Colon (tissue), 2 donors: ENCODE data around the gene PJA2.

Source experiments
- FAIRE-seq: peaks from 2 replicates; lab custom pipeline; 2012; peaks lifted over from hg19 to GRCh38; lab: Jason Lieb, UNC
- donor health status: control.
- donor health status: control.

The PJA2 gene

DNA sequence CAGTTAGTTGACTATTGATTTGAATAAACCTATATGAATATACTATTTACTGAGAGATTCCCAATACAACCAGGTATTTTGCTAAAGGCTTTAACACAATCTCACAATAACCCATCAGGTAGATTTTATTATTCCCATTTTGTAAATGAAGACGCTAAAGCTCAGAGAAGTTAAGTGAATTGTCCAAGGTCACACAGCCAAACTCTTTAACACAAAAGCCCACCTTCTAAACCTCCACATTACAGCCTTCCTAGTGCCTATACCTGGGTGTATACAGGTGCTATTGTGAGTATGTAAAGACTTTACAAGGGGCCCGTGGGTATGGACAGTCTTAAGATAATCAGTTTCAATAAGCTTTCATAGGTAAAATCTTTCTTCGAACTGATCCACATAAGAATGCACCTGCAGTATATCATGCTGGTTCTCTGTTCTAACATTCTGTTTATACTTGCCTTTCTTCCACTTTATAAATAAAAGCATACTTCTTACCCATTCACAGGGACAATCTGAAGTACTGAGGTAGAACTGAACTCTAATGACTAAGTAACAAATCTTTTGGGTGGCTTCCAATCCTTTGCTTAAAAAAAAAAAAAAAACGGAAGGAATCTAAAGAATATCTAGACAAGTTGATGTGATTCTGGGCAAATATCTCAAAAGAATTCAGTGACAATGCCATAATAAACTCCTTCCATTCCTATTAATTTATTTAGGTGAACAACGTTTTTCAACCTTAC, 59.1 kb downstream of the PJA2 start:
- FAIRE-seq: no peak

DNA sequence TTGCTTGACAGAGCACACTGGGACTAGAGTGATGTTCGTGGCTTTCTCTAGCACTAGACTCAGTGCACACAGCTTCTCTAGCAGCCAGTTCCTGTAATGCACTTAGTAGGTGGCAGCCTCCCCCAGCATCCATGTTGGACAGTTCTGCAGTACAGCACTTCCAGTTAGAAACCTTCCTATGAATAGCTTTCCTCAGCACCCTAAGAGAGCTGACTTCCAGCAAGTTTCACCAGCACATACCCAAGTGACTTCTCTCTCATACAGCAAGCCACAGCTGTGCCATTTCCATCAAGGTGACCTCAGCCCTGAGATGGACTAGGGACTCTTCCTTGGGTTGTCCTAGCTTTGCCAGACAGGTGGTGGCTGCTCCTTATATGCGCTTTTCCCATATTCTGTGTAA, 60.4 kb downstream of the PJA2 start:
- no peak for FAIRE-seq

DNA sequence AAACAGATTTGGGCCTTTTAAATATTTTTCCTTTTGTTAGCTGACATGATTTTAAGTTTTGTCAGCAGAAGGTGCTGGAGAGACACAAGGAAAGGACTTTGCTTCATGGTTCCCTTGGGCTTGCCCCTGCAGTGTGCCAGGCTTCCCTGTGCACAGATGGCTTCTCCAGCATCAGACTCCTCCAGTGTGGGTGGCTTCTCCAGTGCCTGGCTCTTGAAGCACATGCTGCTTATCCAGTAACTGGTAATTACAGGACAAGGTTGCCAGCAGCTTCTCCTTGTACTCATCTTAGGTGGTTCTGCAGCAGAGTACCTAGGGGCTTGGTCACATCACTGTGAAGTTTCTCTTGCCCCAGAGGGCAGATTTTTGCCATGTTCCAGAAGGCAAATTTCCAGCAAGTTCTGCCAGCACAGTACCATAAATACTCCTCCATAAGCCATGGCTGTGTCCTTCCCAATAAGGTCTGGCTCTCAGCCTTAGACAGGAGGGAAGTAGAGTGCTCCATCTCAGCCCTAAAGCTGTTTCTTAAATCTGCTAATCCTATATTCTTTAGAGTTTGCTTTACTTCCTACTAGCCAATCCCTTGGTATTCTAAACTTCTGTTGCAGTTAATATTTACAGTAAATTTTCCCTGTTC, 62.4 kb downstream of the PJA2 start:
- FAIRE-seq: no peak

DNA sequence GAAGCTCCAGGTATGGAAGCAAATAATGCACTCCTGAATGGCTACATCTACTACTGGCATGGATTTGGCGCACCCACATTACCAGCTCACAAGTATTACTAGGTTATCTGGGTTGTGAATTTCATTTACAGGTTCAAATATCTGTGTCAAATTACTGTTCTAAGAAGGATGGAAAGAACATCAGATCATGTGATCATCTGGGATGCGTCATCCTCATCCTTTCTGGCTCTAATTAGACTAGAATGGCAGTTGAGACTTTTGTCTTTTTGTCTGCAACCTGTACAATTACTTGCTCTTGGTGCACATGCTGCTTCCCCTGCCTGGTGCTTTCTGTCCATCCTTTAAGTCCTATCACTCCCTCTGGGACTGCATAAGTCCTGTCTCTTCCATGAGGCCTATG, 64.1 kb downstream of the PJA2 start:
- FAIRE-seq: no peak

DNA sequence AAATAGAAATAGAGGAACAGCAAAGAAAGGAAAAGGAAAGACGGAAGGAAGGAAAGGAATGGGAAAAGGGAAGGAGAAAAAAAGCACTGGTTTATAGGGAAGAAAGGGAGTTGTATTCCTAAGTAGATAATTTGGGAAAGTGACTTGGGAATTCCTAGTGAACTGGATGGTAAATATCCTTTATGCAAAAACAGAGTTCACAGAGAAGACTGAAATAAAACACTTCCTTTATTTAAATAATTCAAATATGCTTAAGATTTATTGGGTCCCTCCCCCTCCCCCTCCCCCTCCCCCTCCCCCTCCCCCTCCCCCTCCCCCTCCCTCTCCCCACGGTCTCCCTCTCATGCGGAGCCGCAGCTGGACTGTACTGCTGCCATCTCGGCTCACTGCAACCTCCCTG, 69.4 kb downstream of the PJA2 start:
- FAIRE-seq: no peak

DNA sequence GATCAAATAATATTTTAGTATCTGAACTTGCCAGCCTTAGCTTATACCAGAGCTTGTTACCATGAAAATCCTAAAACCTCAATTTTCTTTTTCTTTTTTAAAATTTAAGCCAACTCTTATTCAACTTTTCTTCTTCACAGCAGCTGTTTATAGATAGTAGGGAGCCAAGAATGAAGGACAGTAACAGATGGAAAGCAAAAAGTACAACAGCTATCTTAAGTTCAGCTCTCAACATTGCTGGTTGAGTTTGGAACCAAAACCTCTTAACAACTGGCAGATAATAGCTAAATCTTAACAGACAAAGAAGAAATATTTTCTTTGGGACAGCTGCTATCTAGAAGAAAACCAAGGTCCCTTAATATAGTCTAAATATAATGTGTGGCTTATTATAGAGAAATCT, 74.7 kb downstream of the PJA2 start:
- FAIRE-seq: no peak

DNA sequence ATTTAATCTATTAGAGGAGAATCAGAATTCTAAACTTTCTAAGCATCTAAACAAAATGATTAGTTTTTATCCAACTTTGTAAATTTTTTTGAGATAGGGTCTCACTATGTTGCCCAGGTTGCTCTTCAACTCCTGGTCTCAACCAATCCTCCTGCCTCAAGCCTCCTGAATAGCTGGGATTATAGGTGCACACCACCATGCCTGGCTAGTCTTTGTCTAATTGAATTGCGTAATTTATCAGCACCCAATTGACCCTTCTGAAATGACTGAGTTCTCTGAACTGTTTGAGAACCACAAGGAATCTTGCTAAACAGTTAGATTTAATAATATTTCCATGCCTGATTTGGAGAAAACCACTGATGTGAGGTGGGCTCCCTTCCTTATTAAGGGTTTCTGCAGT, 75.7 kb downstream of the PJA2 start:
- FAIRE-seq: no peak

DNA sequence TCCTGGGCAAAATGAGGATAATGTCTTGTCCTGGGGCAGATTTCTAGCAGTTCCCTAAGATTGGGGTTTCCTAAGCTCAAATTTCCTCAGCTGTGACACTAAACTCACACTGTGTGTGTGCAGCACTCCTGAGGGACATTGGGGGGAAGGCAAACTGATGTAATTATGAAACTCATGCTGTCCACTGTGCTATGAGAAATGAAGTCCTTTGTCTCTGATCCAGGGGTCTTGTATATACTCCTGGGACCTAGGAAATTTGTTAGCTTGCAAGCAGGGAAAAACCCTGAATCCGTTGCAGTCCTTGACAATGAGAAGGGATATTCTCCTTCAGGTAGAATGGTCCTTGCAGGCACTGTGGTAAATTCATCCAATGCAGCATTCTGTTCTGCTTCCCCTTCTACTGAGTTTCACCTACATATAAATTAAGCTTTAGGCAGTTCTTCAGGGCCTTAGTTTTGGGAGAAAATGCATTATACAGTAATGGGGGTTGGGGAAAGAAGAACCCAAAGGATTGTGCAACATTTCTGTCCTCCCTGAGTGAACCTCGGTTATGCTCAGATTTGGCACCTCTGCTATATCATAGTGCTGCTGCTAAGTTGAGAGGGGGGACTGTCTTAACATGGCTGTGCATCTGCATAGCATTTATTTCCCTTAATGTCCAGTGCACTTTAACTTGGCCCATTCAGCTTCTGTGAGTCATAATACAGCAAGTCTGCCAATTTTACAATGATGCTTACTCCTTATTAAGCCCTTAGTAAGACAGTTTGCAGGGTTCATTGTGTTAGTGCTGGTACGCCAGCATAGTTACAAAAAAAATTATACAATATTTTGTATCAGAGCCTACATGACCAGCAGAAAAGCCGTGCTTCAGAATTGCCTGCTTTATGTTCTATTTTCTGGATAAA, 80.2 kb downstream of the PJA2 start:
- no peak for FAIRE-seq

DNA sequence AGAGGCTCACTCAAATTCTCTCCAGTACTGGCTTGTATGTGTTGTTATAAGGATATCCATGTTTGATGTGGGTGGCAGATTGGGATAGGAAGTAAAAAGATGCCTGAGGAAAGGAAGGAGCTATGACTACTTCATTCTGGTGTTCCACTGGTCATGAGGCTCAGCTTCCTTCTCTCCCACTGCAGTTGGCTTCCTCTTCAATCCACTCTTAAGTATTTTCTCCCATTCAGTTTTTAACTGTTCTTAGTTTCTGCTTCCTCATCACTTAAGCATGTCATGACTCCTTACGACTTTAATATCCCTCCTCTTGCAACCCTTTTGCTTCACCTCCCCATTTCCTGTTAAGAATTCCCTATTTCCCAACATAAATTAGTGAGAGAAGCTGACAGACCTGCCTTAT, 81.1 kb downstream of the PJA2 start:
- no peak for FAIRE-seq

DNA sequence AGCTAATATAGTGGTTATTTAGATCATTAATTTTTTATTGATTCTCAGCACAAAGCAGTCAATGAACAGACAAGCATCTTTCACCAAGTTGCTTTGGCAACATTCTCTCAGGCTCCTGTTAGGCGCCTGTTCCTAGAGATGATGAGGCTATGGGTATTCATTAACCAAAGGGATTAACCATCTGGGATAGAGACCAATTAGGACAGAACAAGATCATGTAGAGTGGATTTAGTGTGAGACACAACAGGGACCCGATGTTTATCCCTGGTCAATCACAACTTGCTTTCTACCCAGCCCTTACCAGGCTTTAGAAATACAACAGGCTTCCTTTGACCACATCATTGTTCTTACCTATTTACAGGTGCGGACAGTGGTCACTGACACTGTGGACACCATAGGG, 82.2 kb downstream of the PJA2 start:
- FAIRE-seq: no peak

DNA sequence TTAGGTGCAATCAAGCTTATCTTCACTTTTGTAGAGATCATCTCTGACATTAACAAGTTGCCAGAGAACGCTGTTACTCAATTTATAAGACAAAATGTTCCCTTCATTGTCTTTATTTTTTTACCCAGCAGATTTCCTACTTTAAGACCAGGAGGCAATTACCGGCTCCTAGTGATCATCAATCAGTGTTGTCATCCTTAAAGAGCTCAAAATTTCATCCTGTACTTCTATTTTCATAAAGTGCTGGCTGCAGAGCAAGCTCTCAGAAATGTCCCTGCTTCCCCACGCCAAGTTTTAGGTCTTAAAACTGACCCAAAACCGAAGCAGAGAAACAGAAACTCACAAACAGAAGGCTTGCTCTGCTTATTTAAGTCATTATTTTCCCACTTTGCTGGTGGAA, 82.9 kb downstream of the PJA2 start:
- no peak for FAIRE-seq

DNA sequence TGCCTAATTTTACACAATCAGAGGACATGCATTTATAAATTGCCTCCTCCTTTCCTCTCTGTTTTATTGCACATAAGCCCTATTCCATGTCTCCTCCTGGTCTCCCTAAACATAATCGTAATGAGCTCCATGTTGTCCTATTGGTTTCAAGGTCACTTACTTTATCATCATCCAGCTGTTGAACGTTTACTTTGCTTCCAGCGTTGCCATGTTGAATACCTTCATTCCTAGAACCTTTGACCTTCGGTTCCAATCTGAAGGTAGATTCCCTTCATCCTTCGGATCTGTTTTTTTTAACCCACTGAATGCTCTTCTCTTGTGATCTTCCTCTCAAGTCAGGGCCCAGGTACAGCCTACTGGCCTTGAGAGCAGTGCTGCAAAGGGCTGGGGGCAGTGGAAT, 84.3 kb downstream of the PJA2 start:
- FAIRE-seq: no peak

DNA sequence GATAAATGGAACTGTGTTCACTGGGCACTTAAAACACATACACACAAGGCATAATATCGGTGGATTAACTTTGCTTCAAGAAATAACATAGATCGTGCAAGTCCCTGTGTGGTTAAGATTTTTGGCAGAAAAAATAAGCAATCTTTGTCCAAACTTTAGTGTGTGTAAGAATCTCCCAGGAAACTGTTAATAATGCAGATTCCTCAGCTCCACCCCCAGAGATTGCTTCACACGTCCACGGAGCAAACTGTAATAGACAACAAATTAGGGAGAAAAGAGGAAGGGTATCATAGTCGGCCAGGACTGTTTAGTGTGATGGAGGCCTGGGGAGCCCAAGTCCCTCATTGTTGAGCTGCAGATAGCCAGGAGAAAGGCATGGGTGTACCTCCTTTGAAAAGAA, 84.8 kb downstream of the PJA2 start:
- no peak for FAIRE-seq

DNA sequence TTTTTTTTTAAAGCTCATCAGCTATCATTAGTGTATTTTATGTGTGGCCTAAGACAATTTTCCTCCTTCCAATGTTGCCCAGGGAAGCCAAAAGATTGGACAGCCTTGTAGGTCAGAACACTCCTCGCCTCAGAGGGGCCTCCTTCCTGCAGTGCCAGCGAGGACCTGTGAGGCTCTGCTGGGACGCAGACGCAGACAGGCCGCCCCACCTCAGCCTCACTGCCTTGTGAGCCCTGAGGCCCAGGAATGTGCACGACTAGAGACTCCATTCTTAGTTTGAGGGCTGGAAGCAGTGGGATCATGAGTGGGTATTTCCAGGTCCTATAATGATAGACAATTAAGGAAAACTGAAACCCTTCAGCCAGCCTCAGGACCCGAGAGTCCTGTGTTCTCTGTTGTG, 85.4 kb downstream of the PJA2 start:
- FAIRE-seq: no peak

DNA sequence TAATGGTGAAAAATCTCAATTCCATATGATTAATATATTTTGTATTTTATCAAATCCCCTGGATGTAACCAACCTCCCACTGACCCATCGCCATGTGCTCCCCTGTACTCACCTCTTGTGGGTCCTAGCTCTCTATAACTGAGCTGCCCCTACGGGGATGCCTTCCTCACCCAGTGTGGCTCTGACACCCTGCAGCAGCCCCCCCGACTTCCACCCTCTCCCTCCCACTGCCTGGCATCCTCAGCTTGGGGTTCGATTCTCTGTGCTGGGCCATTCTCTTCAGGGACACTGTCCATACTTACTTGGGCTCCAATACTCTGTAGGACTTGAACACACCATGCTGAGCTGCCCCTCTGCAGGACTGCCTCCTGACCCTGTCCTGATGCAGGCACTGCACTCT, 87.1 kb downstream of the PJA2 start:
- FAIRE-seq: no peak

DNA sequence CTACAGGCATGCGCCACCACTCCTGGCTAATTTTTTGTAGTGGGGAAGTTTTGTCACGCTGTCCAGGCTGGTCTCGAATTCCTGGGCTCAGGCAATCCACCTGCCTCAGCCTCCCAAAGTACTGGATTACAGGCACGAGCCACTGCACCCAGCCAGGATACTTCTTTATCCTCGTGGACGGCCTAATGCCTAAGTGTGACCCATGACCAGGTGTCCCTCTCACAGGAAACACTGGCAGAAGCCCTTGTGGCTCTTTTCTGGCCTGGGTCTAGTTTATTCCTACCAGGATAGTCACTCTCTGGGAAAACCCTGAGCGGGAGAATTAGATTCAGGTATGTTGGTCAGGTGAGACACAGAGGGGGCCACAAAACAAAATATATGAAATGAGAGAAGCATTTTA, 90.4 kb downstream of the PJA2 start:
- no peak for FAIRE-seq

DNA sequence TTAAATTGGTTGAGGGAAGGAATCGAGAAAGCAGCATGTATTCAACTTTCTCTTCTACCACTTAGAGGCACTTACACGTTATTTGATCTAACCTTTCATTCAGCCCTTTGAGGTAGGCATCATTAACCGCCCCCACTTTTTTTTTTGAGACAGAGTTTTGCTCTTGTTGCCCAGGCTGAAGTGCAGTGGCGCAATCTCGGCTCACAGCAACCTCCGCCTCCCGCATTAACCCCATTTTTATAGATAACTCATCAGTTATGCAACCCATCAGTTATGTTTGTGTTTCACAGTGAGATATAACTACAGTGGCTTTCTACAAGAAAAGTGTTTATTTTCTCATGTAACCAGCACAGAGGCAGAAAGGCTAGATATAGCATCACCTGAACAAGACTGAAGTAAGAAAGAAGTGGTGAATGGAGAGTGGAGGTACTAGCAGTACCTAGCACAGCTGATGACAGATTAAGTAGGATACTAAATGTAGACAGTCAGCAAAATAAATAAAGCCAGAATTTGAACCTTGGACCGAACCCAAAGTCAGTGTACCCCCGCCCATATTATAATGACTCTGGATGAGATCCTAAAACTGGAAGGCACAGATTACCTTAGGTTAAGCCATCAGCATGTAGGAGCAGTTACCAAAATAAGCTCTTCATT, 91.2 kb downstream of the PJA2 start:
- no peak for FAIRE-seq

DNA sequence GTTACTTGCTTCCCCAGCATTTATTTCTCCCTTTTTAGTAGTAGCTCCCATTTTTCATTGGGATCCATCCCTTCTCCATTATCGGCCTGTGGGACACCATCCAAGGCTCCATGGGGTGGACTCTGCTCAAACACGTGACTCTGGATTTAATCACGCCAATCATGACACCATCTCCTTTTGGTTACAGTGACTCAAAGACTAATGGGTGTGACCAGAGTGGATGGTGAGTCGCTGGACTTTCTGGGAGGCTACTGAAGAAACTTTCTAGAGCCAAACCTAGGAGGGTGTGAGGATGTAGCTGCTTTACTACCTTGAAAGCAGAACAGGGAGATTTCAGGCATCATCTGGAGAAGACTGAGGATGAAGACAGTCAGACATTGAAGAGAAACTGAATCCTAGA, 93.1 kb downstream of the PJA2 start:
- no peak for FAIRE-seq

DNA sequence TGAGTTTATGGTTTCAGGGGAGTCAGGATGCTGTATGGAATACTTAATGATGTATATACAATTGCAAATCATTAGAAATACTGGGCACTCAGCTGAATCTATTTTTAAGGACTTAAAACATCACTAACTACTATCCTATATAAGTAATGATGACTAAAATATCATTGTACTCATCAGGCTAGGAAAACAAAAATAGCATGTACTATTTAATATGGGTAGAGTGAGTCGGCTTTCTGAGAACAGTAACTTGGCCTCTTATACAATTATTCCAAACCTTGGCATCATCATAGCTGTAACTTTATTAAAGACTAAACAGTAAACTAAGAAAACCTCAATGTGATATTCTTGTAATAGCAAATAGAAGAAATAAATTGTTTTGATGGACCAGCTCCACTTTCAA, 94.5 kb downstream of the PJA2 start:
- no peak for FAIRE-seq

DNA sequence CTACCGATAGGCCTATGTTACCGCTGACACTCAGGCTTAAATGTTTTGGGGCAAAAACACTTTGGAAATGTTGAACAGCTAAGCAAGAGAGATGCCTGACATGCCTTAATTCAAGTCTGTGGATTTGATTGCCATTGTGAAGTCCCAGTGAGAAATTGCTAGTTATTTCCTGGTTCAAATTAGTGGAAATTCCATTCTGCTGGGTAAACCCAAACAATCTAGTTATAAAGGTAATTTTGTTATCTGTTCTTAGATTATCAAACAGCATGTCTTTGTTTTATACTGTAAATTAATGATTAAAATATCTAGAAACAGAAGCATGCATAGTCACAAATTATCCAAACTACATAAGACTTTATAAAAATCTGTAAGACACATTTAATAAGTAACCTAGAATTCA, 96.6 kb downstream of the PJA2 start:
- no peak for FAIRE-seq

DNA sequence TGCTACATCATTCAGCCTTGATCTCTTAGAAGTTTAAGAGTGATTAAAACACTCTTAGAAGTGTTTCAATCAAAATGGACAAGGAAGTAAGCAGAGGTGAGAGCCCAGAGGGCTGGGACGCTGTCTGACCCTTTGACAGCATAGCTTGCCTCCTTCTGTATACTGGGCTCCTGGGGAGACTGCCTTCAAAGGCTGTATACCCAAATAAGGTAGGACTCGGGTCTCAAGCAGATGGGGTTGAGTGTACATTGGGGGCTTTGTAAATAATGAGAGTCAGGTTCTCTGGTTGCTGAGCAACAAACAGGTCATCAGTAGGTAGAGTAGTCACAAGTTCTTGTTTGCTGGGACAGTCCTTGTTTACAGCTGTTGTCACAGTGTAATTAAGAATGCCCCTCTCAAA, 97.1 kb downstream of the PJA2 start:
- FAIRE-seq: no peak

DNA sequence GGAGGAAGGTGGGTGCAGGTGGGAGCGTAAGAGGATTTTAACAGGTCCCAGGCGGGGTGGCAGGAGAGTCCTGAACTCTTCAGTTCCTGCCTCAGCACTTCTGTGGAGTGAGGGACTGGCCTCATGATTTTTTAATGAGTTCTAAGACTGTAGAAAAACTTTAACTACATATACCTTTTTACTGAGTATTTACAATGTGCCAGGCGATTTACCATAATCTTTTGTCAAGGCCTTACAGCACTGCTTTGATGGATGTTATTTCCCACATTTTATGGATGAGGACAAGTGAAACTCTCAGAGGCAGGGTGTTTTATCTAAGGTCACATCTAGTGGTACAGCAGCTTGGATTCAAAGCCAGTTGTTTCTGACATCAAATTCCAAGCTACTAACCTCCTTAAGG, 99.5 kb downstream of the PJA2 start:
- no peak for FAIRE-seq
